Measurements from ENCODE around the gene ROR1.

DNA sequence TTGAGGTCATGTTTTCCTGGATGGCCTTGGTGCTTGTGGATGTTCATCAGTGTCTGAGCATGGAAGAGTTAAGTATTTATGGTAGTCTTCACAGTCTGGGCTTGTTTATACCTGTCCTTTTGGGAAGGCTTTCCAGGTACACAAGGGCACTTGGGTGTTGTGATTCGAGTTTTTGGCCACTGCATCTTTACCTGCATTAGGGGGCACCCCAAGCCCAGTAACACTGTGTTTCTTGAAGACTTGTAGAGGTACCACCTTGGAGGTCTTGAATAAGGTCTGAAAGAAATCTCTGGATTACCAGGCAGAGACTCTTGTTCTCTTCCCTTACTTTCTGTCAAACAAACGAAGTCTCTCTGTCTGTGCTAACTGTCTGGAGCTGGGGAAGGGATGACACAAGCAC, 34.4 kb upstream of the ROR1 start:
- TF ChIP-seq, protein P1, sequence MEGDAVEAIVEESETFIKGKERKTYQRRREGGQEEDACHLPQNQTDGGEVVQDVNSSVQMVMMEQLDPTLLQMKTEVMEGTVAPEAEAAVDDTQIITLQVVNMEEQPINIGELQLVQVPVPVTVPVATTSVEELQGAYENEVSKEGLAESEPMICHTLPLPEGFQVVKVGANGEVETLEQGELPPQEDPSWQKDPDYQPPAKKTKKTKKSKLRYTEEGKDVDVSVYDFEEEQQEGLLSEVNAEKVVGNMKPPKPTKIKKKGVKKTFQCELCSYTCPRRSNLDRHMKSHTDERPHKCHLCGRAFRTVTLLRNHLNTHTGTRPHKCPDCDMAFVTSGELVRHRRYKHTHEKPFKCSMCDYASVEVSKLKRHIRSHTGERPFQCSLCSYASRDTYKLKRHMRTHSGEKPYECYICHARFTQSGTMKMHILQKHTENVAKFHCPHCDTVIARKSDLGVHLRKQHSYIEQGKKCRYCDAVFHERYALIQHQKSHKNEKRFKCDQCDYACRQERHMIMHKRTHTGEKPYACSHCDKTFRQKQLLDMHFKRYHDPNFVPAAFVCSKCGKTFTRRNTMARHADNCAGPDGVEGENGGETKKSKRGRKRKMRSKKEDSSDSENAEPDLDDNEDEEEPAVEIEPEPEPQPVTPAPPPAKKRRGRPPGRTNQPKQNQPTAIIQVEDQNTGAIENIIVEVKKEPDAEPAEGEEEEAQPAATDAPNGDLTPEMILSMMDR (IDR thresholded peaks at IDR 0.05): no peak
- no peak for TF ChIP-seq POLR2A (IDR thresholded peaks at IDR 0.05)

All from uterus (tissue), 2 donors.